Measurements from ENCODE around the gene ATP1A1.

- TF ChIP-seq ELF4 (IDR thresholded peaks at IDR 0.05): no peak
- no peak for TF ChIP-seq TARDBP (IDR thresholded peaks at IDR 0.05)
- no peak for TF ChIP-seq ZNF384 (IDR thresholded peaks at IDR 0.05)
- no peak for TF ChIP-seq PKNOX1 (IDR thresholded peaks at IDR 0.05)
Measured at GRCh38 chr1:116372651-116373430, at the start of gene ATP1A1.
